HG03175 (cell line): Measurements from ENCODE around the gene IFNA4.
"Not testable (repeated sequence)": the region's sequence is repeated elsewhere in the genome, so short reads cannot be mapped to it uniquely, and the experiment has no call there.

Experiments used
- ATAC-seq: cut with Tn5 transposase; IDR thresholded peaks from one replicate; pipeline ENCODE4 v1.9.1; 2021; ENCODE audit warnings: mild to moderate bottlenecking, moderate library complexity; ENCODE audit not compliant: unreplicated experiment

Gene IFNA4

DNA sequence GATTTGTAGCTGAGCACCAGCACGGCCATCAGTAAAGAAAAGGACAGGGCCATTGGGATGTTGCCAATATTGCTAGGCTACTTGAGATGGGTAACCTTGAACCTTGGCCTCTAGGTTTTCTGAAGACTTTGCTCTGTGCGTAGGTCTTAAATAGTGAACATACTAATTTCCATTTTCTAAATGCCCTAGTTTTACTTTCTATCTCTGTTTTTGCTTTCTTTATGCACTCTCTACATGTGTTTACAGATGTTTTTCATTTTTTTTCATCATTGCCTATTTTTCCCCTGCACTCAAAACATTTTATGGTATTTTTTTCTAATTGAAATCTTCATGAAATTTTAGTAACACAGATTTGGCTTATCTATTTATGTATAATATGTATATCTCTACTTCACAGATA is 20.8 kb downstream of the IFNA4 start, which contains the start of gene IFNA21:
Gene IFNA21 (minus strand): TSS at position 101 of the 400 bp plus-strand sequence. CDS start 48 bp downstream, at position 53.
- not testable (repeated sequence) for ATAC-seq

GRCh38 chr9:21165516-21165915 is 21.9 kb downstream of the IFNA4 start:
- ATAC-seq = no peak

DNA sequence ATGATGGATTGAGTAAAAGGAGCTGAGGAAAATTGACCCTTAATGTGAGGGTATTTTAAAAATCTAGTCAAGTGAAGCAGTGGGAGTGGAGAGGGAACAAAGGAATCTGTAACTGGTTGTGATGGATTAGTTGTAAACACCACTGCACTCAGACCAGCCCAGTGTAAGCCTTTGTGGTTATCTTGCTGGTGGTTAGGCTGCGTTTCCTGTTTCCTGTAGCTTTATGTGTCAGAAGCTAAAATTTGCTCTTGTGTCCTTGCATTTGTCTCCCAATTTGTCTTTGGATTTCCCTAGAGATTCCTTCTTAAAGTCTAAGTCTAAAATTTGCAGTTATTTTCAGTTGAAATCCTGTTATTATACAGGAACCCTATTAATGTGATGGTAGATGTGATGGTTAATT is 27.2 kb downstream of the IFNA4 start:
- peak; percentile 88 for ATAC-seq

- no peak for ATAC-seq
Observed at GRCh38 chr9:21155501-21155900, 31.9 kb downstream of the IFNA4 start.

GRCh38 chr9:21154018-21154608 is 33.3 kb downstream of the IFNA4 start:
- peak; percentile 77 for ATAC-seq

- ATAC-seq = peak; percentile 14
Observed at GRCh38 chr9:21153336-21154017, 33.9 kb downstream of the IFNA4 start.

DNA sequence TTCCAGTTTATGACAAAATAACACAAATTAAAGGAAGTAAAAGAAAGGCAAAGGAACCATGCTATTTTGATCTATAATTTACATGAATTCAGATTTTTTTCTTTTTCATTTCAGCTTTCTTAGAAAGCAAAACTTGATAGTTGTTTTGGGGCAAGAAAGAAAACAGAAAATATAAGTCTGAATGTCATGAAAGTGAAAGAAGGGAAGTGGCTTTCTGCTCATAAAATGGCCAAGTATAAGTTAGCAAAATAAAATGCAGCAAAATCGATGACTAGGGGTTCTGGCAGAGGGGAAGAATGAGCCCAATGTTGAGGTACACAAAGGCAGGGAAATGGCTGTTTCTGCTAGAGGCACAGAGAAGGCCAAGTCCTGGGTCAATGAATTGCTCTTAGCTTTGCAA is 42.8 kb downstream of the IFNA4 start:
- ATAC-seq = peak; percentile 40

DNA sequence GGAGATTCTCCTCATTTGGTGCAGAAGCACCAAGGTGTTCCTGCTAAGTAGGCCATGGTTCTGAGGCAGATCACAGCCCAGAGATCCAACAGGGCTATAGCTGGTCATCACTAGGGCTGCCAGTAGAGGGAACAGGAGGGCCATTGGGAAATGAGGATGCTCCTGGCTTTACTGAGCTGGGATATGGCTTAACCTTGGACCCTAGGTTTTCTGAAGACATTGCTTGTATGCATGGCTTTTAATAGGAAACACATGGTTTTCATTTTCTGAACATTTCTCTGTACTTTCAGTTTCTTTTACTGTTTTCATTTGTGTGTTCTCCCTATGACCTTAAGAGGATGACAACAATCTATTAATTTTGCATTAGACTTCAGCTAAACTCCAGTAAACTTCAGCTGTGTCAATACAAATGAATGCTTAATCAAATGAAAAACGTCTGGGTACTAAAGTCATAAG is 45.9 kb downstream of the IFNA4 start, which contains the start of gene IFNW1:
Gene IFNW1 (minus strand): TSS at position 406 of the 456 bp plus-strand sequence. CDS start 262 bp downstream, at position 144.
- peak; percentile 65 for ATAC-seq

- no peak for ATAC-seq
Observed at GRCh38 chr9:21137020-21137419, 50.4 kb downstream of the IFNA4 start.
